Activated gamma-delta T cell treated with anti-CD3 and anti-CD28 coated beads, Interleukin-2, amount 50 U/mL, for 16 hours (primary cell): ENCODE data around the gene RGS6.

Experiments
- DNase-seq: peaks from one replicate; pipeline ENCODE4 v3.0.0-alpha.2; 2020; ENCODE audit warnings: low read depth

RGS6 gene

GRCh38 chr14:72402377-72402772 lies 470.1 kb downstream of the RGS6 start:
- no peak for DNase-seq

GRCh38 chr14:72404106-72404774 lies 472.0 kb downstream of the RGS6 start:
- DNase-seq, result no peak

- no peak for DNase-seq
Observed at GRCh38 chr14:72404998-72405397, 472.8 kb downstream of the RGS6 start.

GRCh38 chr14:72408020-72408419 lies 475.8 kb downstream of the RGS6 start:
- no peak for DNase-seq

- no peak for DNase-seq
Observed at GRCh38 chr14:72409047-72409446, 476.8 kb downstream of the RGS6 start.

- no peak for DNase-seq
Observed at GRCh38 chr14:72416081-72416849, 484.0 kb downstream of the RGS6 start.

GRCh38 chr14:72416892-72417291 lies 484.7 kb downstream of the RGS6 start:
- DNase-seq, result no peak

- no peak for DNase-seq
Observed at GRCh38 chr14:72418806-72419205, 486.6 kb downstream of the RGS6 start.

GRCh38 chr14:72419226-72419775 lies 487.1 kb downstream of the RGS6 start:
- DNase-seq, result no peak

GRCh38 chr14:72420749-72421474 lies 488.7 kb downstream of the RGS6 start:
- peak; percentile 59 for DNase-seq

- no peak for DNase-seq
Observed at GRCh38 chr14:72423957-72424356, 491.7 kb downstream of the RGS6 start.

- DNase-seq, result no peak
Observed at GRCh38 chr14:72430457-72430856, 498.2 kb downstream of the RGS6 start.

- no peak for DNase-seq
Observed at GRCh38 chr14:72432748-72433147, 500.5 kb downstream of the RGS6 start.

GRCh38 chr14:72433511-72433910 lies 501.3 kb downstream of the RGS6 start:
- no peak for DNase-seq

- DNase-seq, result no peak
Observed at GRCh38 chr14:72434856-72435255, 502.6 kb downstream of the RGS6 start.

- DNase-seq, result no peak
Observed at GRCh38 chr14:72439707-72440106, 507.5 kb downstream of the RGS6 start.

- DNase-seq, result no peak
Observed at GRCh38 chr14:72443256-72443655, 511.0 kb downstream of the RGS6 start.

GRCh38 chr14:72443991-72444441 lies 511.8 kb downstream of the RGS6 start:
- DNase-seq, result no peak

- DNase-seq, result no peak
Observed at GRCh38 chr14:72444701-72445100, 512.5 kb downstream of the RGS6 start.

- no peak for DNase-seq
Observed at GRCh38 chr14:72448212-72448611, 516.0 kb downstream of the RGS6 start.

- DNase-seq, result no peak
Observed at GRCh38 chr14:72450473-72451044, 518.3 kb downstream of the RGS6 start.
